Measurements from ENCODE around the gene AMBP.

AMBP gene

DNA sequence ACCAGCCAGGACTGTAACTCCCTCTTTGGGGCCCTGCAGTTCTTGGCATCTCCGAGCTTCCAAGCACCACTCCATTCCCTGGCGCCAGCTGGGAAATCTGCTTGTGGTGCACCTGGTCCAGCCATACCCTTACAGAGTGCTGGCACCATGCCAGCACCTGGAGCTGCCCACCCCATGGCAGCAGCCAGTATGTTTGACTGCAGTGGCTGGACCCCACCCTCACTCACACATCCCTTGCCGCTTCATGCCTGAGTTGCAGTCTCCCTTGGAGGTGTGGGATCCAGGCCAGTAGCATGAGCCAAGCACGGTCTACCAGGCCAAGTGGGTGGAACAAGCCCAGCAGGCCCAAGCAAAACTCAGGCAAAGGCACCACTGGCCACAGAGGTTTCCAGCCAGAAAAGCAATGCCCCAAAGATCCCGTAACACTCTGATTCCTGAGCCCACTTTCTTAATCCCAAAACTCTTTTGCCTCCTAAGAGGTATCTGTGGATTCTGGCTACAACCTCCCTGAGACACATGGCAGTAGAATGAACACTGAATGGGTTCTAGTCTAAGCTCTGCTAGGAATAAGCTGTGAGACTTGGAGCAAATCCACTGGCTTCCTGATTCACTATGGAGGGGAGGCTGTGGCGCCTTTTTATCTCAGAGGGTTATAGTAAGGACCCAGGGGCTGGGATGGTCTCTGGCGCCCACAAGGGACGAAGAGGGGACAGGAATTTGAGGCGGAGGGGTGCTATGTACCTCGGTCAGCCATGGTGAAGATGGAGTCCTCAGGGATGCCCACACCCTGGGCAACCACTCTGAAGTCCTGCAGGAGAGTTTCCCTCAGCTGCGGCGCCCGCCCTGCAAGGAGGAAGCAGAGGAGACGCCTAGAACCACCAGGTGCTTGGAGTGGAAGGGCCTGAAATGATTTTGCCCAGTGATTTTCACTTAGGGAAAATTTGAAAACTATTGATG lies 5.6 kb downstream of the AMBP start:
- no peak overlapping the region for H3K4me3 ChIP-seq (replicated peaks; ENCODE audit: low read depth, low read length)
- no peak for DNase-seq (ENCODE audit: extremely low read depth, low read depth)
- TF ChIP-seq, protein P1, sequence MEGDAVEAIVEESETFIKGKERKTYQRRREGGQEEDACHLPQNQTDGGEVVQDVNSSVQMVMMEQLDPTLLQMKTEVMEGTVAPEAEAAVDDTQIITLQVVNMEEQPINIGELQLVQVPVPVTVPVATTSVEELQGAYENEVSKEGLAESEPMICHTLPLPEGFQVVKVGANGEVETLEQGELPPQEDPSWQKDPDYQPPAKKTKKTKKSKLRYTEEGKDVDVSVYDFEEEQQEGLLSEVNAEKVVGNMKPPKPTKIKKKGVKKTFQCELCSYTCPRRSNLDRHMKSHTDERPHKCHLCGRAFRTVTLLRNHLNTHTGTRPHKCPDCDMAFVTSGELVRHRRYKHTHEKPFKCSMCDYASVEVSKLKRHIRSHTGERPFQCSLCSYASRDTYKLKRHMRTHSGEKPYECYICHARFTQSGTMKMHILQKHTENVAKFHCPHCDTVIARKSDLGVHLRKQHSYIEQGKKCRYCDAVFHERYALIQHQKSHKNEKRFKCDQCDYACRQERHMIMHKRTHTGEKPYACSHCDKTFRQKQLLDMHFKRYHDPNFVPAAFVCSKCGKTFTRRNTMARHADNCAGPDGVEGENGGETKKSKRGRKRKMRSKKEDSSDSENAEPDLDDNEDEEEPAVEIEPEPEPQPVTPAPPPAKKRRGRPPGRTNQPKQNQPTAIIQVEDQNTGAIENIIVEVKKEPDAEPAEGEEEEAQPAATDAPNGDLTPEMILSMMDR (IDR thresholded peaks at IDR 0.05; ENCODE audit: low read depth, low read length, missing control alignments), result no peak

DNA sequence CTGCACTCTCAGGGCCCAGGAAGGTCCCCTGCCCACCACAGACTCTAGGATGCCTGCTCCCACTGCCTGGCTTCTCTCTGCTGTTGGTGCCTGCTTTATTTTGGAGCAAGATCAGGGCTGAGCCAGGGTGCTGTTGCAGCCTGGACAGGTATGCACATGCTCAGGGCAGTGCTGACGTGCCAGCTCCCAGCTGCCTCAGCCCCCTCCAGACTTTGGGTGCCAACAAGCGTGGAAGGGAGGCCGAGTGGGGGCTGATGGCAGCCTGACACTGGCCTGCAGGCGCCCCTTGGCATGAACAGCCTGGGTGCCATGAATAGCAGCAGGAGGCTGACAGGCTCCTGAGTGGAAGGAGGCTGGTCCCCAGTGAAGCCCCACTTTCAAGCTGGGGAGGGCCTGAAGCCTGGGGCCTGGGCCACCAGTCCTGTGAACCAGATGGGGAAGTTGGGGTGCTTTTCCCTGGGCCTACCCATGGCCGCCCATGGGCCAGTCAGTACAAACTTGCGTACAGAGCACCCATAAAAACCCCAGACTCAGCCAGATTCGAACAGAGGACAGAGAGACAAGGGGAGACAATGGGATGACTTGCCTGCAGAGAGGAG lies 6.8 kb downstream of the AMBP start:
- H3K4me3 ChIP-seq (replicated peaks; ENCODE audit: low read depth, low read length), result no peak overlapping the region
- DNase-seq (ENCODE audit: extremely low read depth, low read depth), result no peak
- TF ChIP-seq, protein P1 (IDR thresholded peaks at IDR 0.05; ENCODE audit: low read depth, low read length, missing control alignments), result no peak

DNA sequence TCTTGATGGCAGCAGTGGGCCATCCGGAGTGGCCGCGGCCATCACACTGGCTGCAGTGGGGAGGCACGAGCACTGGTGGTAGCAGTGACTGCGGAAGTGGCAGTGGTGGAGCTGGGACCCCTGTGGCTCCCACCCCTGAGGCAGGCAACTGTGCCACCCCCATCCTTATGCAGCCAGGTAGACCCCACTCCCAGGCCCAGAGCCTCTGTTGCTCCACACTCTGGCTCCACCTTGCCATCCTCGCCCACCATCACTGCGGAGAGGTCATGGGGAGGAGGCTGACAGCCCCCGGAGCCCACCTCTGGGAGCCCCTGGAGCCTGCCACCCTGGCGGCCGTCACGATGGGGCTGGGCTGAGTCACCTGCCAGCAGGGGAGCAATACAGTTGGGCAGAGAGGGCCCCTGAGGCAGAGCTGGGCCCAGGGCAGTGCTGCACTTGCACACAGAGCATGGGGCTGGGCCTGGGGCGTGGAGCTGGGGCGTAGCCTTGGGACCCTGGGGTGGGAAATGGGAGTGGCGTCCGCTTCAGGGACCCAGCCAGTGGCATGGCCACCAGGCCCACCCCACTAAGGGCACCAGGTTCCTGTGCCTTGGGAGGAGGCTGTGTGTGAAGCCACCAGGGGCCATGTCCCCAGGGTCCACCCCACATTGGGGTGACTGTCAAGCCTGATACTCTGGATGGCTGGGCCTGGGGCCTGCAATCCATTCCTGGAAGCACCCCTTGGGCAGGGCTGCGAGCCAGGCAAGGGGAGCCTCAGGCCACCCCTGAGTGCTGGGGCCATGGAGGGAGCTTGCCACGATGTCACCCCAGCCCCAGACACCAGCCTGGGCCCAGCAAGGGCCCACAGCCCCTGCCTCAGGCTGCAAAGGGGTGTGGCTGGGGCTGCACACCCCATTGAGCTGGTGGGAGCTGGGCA lies 7.7 kb downstream of the AMBP start:
- DNase-seq (ENCODE audit: extremely low read depth, low read depth), result no peak
- TF ChIP-seq, protein P1 (IDR thresholded peaks at IDR 0.05; ENCODE audit: low read depth, low read length, missing control alignments), result no peak
- H3K4me3 ChIP-seq (replicated peaks; ENCODE audit: low read depth, low read length), result no peak overlapping the region

DNA sequence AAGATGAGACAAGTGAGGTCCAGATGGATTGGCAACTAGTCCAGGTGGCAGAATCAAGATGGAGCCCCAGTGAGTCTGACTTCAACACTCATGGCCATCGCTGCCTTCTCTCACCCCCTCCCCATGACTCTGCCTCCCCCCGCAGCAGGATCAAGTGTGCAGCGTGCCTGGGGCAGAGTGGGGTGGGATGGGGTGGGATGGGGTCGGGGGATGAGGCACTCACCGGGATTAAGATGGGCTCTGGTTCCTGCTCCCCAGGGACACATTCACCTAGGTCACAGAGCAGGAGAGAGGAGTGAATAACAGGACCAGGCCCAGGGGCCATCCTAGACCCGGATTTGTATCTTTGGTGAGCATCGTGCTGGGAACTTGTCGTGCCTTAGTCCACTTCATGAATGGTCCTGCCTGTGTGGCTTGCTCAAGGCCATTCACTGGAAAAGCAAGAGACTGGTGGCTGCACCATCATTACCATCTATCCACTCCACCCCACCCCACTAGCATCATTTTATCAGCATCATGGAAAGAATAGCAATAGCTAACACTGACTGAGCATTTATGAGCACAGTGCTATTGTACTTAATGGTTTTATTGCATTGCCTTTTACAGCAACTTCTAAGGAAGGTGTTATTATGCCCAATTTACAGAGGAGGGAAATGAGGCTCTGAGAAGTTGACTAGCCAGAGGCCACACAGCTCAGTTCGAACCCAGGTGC lies 8.5 kb downstream of the AMBP start:
- TF ChIP-seq, protein P1 (IDR thresholded peaks at IDR 0.05; ENCODE audit: low read depth, low read length, missing control alignments), result no peak
- no peak for DNase-seq (ENCODE audit: extremely low read depth, low read depth)
- H3K4me3 ChIP-seq (replicated peaks; ENCODE audit: low read depth, low read length), result no peak overlapping the region

DNA sequence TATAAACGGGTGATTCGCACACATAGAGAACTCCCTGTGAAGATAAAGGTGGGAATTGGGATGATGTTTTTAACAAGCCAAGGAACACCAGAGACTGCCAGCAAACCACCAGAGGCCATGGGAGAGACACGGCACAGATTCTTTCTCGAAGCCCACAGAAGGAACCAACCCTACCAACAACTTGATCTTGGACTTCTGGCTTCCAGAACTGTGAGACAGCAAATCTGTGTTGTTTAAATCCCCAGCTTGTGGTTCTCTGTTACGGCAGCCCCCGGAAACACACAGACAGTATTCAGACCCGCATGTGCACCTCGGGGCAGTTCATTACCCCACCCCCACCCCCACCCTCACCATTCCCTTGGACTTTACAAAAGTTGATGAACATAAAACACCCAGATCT lies 12.8 kb downstream of the AMBP start:
- H3K4me3 ChIP-seq (replicated peaks; ENCODE audit: low read depth, low read length), result no peak overlapping the region
- TF ChIP-seq, protein P1 (IDR thresholded peaks at IDR 0.05; ENCODE audit: low read depth, low read length, missing control alignments), result no peak
- DNase-seq (ENCODE audit: extremely low read depth, low read depth), result no peak
